Caco-2 (cell line): ENCODE measurements around the gene FBXW12. TPM values are rescaled to one million over a fixed set of nuclear protein-coding genes. Genes with fewer than 3 reads are reported as not detected.
A peak's percentile ranks its signal among the peaks of the same experiment; 100 is the strongest.

Experiments used
- BruUV-seq: library from RNA; stranded (reverse); fragments of 400-500 nt; replicated peaks from 2 replicates; lab custom pipeline; 2021; lab: Mats Ljungman, UMichigan
- CTCF ChIA-PET: fragments of 300-600 bp; sonication (Branson Sonifier 250); formaldehyde crosslinking; loops from one replicate; lab custom pipeline; 2022; ENCODE audit warnings: antibody characterized with exemption; lab: Charles Lee
- POLR2A ChIA-PET: fragments of 300-600 bp; sonication (Branson Sonifier 250); formaldehyde crosslinking; loops from one replicate; lab custom pipeline; 2022; ENCODE audit warnings: antibody characterized with exemption; lab: Charles Lee
- DNase-seq, 2 experiments: peaks; one replicate each; pipeline versions ENCODE4 v3.0.0 to v3.0.0-alpha.2; 2020 to 2022
- H3K27me3 ChIP-seq: replicated peaks from 2 replicates; pipeline ENCODE4 v1.6.0; 2011; ENCODE audit warnings: low read length; ENCODE audit not compliant: control insufficient read depth, insufficient read depth
- H3K36me3 ChIP-seq: 2 replicates; pipeline ENCODE4 v1.5.1; 2011; ENCODE audit warnings: low read length; ENCODE audit not compliant: control insufficient read depth, insufficient read depth
- H3K4me1 ChIP-seq: fragments of 250-450 bp; sonication (Bioruptor Pico); 2 replicates; pipeline ENCODE4 v1.5.1; 2020; ENCODE audit warnings: mild to moderate bottlenecking
- H3K4me3 ChIP-seq: 2 replicates; pipeline ENCODE4 v1.5.1; 2011; ENCODE audit warnings: low read depth, mild to moderate bottlenecking, control low read depth, low read length
- H3K9me3 ChIP-seq: fragments of 250-450 bp; sonication (Bioruptor Pico); 2 replicates; pipeline ENCODE4 v1.5.1; 2020; ENCODE audit warnings: mild to moderate bottlenecking, moderate library complexity
- H3K27ac Mint-ChIP-seq: one replicate; pipeline ENCODE4 v1.8.0; 2022; ENCODE audit warnings: mixed read lengths; ENCODE audit not compliant: unreplicated experiment
- H3K27me3 Mint-ChIP-seq: one replicate; pipeline ENCODE4 v1.8.0; 2022; ENCODE audit warnings: mixed read lengths; ENCODE audit not compliant: insufficient read depth, unreplicated experiment
- H3K36me3 Mint-ChIP-seq: one replicate; pipeline ENCODE4 v1.8.0; 2022; ENCODE audit warnings: mild to moderate bottlenecking, mixed read lengths; ENCODE audit not compliant: insufficient read depth, unreplicated experiment
- H3K4me1 Mint-ChIP-seq: one replicate; pipeline ENCODE4 v1.8.0; 2022; ENCODE audit warnings: low read depth, mixed read lengths; ENCODE audit not compliant: unreplicated experiment
- H3K4me3 Mint-ChIP-seq: one replicate; pipeline ENCODE4 v1.8.0; 2022; ENCODE audit warnings: mild to moderate bottlenecking, moderate library complexity, mixed read lengths; ENCODE audit not compliant: unreplicated experiment
- H3K9me3 Mint-ChIP-seq: one replicate; pipeline ENCODE4 v1.8.0; 2022; ENCODE audit warnings: mixed read lengths; ENCODE audit not compliant: unreplicated experiment
- CTCF ChIP-seq, 2 experiments: fragments of 200-600 bp in 1 of 2; IDR thresholded peaks; 1 replicate in 1 of 2; 2 replicates in 1 of 2; pipeline versions ENCODE4 v1.5.1 to v1.8.0; 2011 to 2022; ENCODE audit warnings: antibody characterized with exemption in 1 of 2, control low read depth in 1 of 2, inconsistent platforms in 1 of 2, low read depth in 1 of 2, low read length in 1 of 2, mild to moderate bottlenecking in 1 of 2, moderate library complexity in 1 of 2; ENCODE audit not compliant: insufficient read depth in 1 of 2, severe bottlenecking in 1 of 2, unreplicated experiment in 1 of 2
- intact Hi-C: fragments of 100-400 bp; cut with micrococcal nuclease; formaldehyde crosslinking; loops from one replicate; pipeline ENCODE4 v1.10.0; 2022; ENCODE audit not compliant: unreplicated experiment
- total RNA-seq: library from RNA; stranded (reverse); gene quantifications from 2 replicates; pipeline ENCODE4 v1.2.3, GENCODE V29; 2022

Gene FBXW12
- total RNA-seq, 1 experiment from 2014 or later = 1.7 TPM

DNA sequence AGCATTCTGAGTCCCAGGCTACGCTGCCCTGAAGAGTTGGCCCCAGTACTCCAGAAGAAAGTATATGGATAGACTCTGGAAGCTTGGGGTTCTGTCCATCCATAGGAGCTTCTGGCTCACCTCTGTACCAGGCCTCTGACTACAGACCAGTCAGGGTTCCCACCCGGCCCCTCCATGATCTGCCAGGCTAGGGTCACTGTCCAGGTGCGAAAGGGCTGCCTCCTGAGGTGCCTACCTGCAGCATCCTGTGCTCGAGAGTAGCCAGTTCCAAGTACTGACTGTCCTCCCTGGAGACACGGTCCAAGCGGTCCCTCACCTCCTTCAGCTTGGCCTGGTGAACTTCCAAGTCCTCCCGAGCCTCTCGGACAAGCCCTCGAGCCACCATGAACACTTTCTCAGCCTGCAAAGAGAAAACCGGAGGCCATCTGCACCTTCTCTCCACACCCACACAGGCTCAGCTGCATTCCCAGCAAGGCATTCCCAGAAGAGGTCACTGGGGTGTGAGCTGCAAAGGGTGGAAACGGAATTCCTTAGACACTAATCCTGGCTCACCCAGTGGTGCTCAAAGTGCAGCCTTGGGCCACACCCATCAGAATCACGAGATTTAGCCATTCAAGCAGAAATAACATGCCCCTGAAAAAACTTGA is 61.6 kb downstream of the FBXW12 start:
- DNase-seq = peak; percentile 88 to 93
- H3K9me3 ChIP-seq = no peaks in the 10 kb centered on the region
- no peaks in the 10 kb centered on the region for H3K27me3 ChIP-seq
- CTCF ChIA-PET = interaction anchor here (0.8 to 6.2 kb wide), 8 partner anchors 10 to 160 kb away, joined by 3 to 405 read pairs (median 4); partner anchors contain the start of genes ATRIP and PFKFB4
- Mint-ChIP-seq H3K4me3 (peak overlapping the region; percentile 78), H3K36me3 (peaks cover 51% of the 10 kb centered on the region), H3K4me1 (peaks cover 34% of the 10 kb centered on the region), H3K27me3 (no peaks in the 10 kb centered on the region), H3K9me3 (no peaks in the 10 kb centered on the region), H3K27ac (no peak overlapping the region)
- no peak for TF ChIP-seq CTCF (IDR thresholded peaks at IDR 0.05; ENCODE audit: insufficient read depth in 1 of 2, low read depth in 1 of 2, low read length in 1 of 2, severe bottlenecking in 1 of 2, unreplicated experiment in 1 of 2)
- H3K36me3 ChIP-seq = peaks cover 4% of the 10 kb centered on the region; the same call in 1 of the 2 replicates
- H3K4me3 ChIP-seq = peak overlapping the region; percentile 57
- intact Hi-C loops = no loop called here
- POLR2A ChIA-PET = interaction anchor here (0.5 to 2.3 kb wide), 6 partner anchors 10 to 556 kb away, joined by 3 to 20 read pairs (median 6); partner anchors contain the start of gene ATRIP
- H3K4me1 ChIP-seq = peaks cover 57% of the 10 kb centered on the region
- TSS peak; percentile 92 for BruUV-seq

GRCh38 chr3:48434591-48435222 is 62.7 kb downstream of the FBXW12 start:
- H3K4me1 Mint-ChIP-seq = peaks cover 39% of the 10 kb centered on the region
- H3K27me3 Mint-ChIP-seq = no peaks in the 10 kb centered on the region
- H3K9me3 ChIP-seq = no peaks in the 10 kb centered on the region
- BruUV-seq = no TSS peak
- intact Hi-C loops = loop anchor here (5.0 kb wide), 1 partner anchor 247 kb away; the partner anchor contains the start of gene CDC25A
- no peaks in the 10 kb centered on the region for H3K27me3 ChIP-seq
- CTCF ChIA-PET = interaction anchor here (0.6 to 6.2 kb wide), 6 partner anchors 12 to 240 kb away, joined by 3 to 405 read pairs (median 4); partner anchors contain the start of gene ATRIP
- no peak for TF ChIP-seq CTCF (IDR thresholded peaks at IDR 0.05; ENCODE audit: insufficient read depth in 1 of 2, low read depth in 1 of 2, low read length in 1 of 2, severe bottlenecking in 1 of 2, unreplicated experiment in 1 of 2)
- H3K4me1 ChIP-seq = peaks cover 57% of the 10 kb centered on the region
- H3K27ac Mint-ChIP-seq = no peak overlapping the region
- no peak overlapping the region for H3K4me3 ChIP-seq
- peak in 1 of 2 experiments; percentile 65 for DNase-seq
- peak overlapping the region; percentile 78 for H3K4me3 Mint-ChIP-seq
- H3K9me3 Mint-ChIP-seq = no peaks in the 10 kb centered on the region
- peaks cover 51% of the 10 kb centered on the region for H3K36me3 Mint-ChIP-seq
- peaks cover 4% of the 10 kb centered on the region; the same call in 1 of the 2 replicates for H3K36me3 ChIP-seq
- POLR2A ChIA-PET = interaction anchor here (0.5 to 2.3 kb wide), 4 partner anchors 9 to 555 kb away, joined by 3 to 20 read pairs (median 8); partner anchors contain the start of gene ATRIP

- ChIA-PET POLR2A (interaction anchor here (0.6 to 1.9 kb wide), 4 partner anchors 11 to 180 kb away, joined by 6 to 22 read pairs (median 13); partner anchors contain the start of gene ATRIP), CTCF (interaction anchor here (0.6 to 6.2 kb wide), 27 partner anchors 11 to 243 kb away, joined by 3 to 405 read pairs (median 9); partner anchors contain the start of genes ATRIP, FBXW12, NME6 and PFKFB4)
- no peaks in the 10 kb centered on the region for H3K9me3 ChIP-seq
- no peak overlapping the region for H3K4me3 ChIP-seq
- peaks cover 4% of the 10 kb centered on the region; the same call in 1 of the 2 replicates for H3K36me3 ChIP-seq
- no peak overlapping the region for H3K27ac Mint-ChIP-seq
- intact Hi-C loops = loop anchor here (5.0 kb wide), 1 partner anchor 248 kb away; the partner anchor contains the start of gene CDC25A
- no peaks in the 10 kb centered on the region for H3K27me3 Mint-ChIP-seq
- peaks cover 39% of the 10 kb centered on the region for H3K4me1 Mint-ChIP-seq
- H3K4me1 ChIP-seq = peaks cover 55% of the 10 kb centered on the region
- H3K36me3 Mint-ChIP-seq = peaks cover 51% of the 10 kb centered on the region
- DNase-seq = no peak
- H3K4me3 Mint-ChIP-seq = no peak overlapping the region
- TF ChIP-seq CTCF (IDR thresholded peaks at IDR 0.05; ENCODE audit: insufficient read depth in 1 of 2, low read depth in 1 of 2, low read length in 1 of 2, severe bottlenecking in 1 of 2, unreplicated experiment in 1 of 2) = no peak
- H3K27me3 ChIP-seq = no peaks in the 10 kb centered on the region
- BruUV-seq = no TSS peak
- H3K9me3 Mint-ChIP-seq = no peaks in the 10 kb centered on the region
Measured at GRCh38 chr3:48435223-48435595, 63.2 kb downstream of the FBXW12 start.
